ENCODE measurements around the gene AKT1S1.
"Not testable (repeated sequence)": the region's sequence is repeated elsewhere in the genome, so short reads cannot be mapped to it uniquely, and the experiment has no call there.

The AKT1S1 gene

GRCh38 chr19:49833599-49833998, 43.6 kb downstream of the AKT1S1 start:
- no peak for FAIRE-seq

- no peak for FAIRE-seq
These were observed 44.6 kb downstream of the AKT1S1 start for GRCh38 chr19:49832556-49832955.

GRCh38 chr19:49831592-49831991, 45.6 kb downstream of the AKT1S1 start:
- no peak for FAIRE-seq

GRCh38 chr19:49830766-49831165, 46.4 kb downstream of the AKT1S1 start:
- FAIRE-seq: no peak

GRCh38 chr19:49829721-49830120, 47.4 kb downstream of the AKT1S1 start:
- no peak for FAIRE-seq

GRCh38 chr19:49829200-49829599, 48.0 kb downstream of the AKT1S1 start:
- FAIRE-seq: no peak

GRCh38 chr19:49827034-49827433, 50.1 kb downstream of the AKT1S1 start:
- FAIRE-seq: no peak

- FAIRE-seq: no peak
These were observed 52.5 kb downstream of the AKT1S1 start for GRCh38 chr19:49824662-49825061.

GRCh38 chr19:49823472-49823871, 53.7 kb downstream of the AKT1S1 start:
- no peak for FAIRE-seq

GRCh38 chr19:49820125-49820524, 57.0 kb downstream of the AKT1S1 start:
- no peak for FAIRE-seq

GRCh38 chr19:49819452-49820115, 57.6 kb downstream of the AKT1S1 start:
- FAIRE-seq: not testable (repeated sequence)

Data from islet of Langerhans (tissue), 1 donor.